ENCODE data around the gene PPIE. TPM values are rescaled to one million over a fixed set of nuclear protein-coding genes. Genes with fewer than 3 reads are reported as not detected.

The PPIE gene
- total and polyA plus RNA-seq, 2 of the 8 experiments (the other 6 are each of a cell fraction or from before 2014, with no cell fraction given), result 38.9 to 56.1 TPM

DNA sequence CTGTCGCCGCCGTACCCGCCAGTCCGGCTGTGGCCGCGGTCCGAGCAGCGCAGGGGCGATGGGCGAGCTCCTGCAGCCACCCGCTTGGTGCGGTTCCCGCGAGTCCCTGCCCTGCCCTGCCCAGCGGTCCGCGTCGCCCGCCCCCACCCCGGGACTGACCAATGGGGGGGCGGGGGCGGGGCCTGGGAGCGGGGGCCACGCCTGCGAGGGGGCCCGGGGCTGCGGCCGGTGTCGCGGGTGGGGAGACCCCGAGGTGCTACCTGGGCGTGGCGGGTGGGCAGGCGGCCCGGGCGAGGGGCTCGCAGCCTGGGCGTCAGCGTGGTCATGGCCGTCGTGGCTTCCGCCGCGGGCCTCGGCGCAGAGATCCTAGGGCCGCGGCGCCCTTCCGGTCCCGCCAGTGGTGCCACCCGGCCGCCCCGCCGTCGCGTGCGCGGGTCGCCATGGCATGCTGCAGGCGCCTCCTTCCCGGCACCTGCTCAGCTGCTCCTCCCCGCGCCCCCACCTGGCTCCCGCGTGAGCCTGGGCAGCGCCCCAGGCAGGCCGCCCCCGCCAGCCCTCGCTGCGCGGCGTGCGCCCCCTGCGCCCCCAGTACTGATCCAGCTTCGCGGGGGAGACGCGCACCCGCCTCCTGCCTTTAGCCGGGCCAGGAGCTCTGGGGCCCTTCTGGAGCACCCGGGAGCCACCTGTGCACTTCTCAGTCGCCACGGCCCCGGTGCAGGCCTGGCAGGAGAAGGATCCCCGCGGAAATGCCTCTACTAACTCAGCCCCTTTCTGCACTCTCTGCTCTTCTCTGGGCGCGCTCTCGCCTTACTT, 50.3 kb downstream of the PPIE start, which contains the start of gene BMP8B:
TSS of gene BMP8B (minus strand) at position 108 of the 813 bp plus-strand sequence. CDS start 380 bp downstream, outside the sequence.
- peaks cover 34 to 62% (median 47%) of the 10 kb centered on the region in 4 experiments for H3K27me3 ChIP-seq (replicated peaks in 1 of 4; ENCODE audit: control insufficient read depth in 3 of 4, extremely low read depth in 1 of 4, insufficient read depth in 3 of 4, low read length in 3 of 4)
- TF ChIP-seq YY1 (IDR thresholded peaks at IDR 0.05; ENCODE audit: low read depth, low read length) (no peak), SIN3A (conservative IDR thresholded peaks at IDR 0.05 in 1 of 2, IDR thresholded peaks at IDR 0.05 in 1 of 2; ENCODE audit: low read depth in 1 of 2, low read length in 2 of 2) (no peak), TAF1 (IDR thresholded peaks at IDR 0.05; ENCODE audit: low read depth, low read length) (no peak), RBBP5 (IDR thresholded peaks at IDR 0.05; ENCODE audit: borderline replicate concordance, low read depth, low read length) (peak; percentile 26; the same call in 1 of the 2 replicates), EZH2 (IDR thresholded peaks at IDR 0.05; ENCODE audit: low read depth, low read length, severe bottlenecking) (peak; percentile 75), CTBP2 (IDR thresholded peaks at IDR 0.05; ENCODE audit: borderline replicate concordance, insufficient read depth, insufficient read length, low read length) (no peak), POLR2A (IDR thresholded peaks at IDR 0.05; ENCODE audit: control extremely low read depth in 1 of 2, low read depth in 2 of 2, low read length in 2 of 2) (no peak)
- TF ChIP-seq, protein P1, sequence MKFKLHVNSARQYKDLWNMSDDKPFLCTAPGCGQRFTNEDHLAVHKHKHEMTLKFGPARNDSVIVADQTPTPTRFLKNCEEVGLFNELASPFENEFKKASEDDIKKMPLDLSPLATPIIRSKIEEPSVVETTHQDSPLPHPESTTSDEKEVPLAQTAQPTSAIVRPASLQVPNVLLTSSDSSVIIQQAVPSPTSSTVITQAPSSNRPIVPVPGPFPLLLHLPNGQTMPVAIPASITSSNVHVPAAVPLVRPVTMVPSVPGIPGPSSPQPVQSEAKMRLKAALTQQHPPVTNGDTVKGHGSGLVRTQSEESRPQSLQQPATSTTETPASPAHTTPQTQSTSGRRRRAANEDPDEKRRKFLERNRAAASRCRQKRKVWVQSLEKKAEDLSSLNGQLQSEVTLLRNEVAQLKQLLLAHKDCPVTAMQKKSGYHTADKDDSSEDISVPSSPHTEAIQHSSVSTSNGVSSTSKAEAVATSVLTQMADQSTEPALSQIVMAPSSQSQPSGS (IDR thresholded peaks at IDR 0.05; ENCODE audit: low read length), result no peak
- TF ChIP-seq, protein P2, sequence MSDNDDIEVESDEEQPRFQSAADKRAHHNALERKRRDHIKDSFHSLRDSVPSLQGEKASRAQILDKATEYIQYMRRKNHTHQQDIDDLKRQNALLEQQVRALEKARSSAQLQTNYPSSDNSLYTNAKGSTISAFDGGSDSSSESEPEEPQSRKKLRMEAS (IDR thresholded peaks at IDR 0.05), result peak; percentile 88

More for the DNA sequence above, 50.3 kb downstream of the PPIE start, which contains the start of gene BMP8B:
- H2AK5ac ChIP-seq (ENCODE audit: low read depth, low read length), result no peak within 1 kb of the TSS
- H4K20me1 ChIP-seq (replicated peaks in 1 of 2; ENCODE audit: control insufficient read depth in 1 of 2, insufficient read depth in 2 of 2, low read length in 2 of 2), result peaks cover 0 to 4% of the 10 kb centered on the region in 2 experiments
- no peak within 1 kb of the TSS for H3K23ac ChIP-seq (ENCODE audit: insufficient read length)
- no peak within 1 kb of the TSS for H2BK120ac ChIP-seq (replicated peaks; ENCODE audit: low read depth, low read length)
- H3K23me2 ChIP-seq (ENCODE audit: low read depth, low read length), result peaks cover 7% of the 10 kb centered on the region; the same call in 1 of the 2 replicates
- FAIRE-seq, result no peak
- H3K14ac ChIP-seq (ENCODE audit: insufficient read length), result no peak within 1 kb of the TSS
- peak within 1 kb of the TSS; percentile 40; the same call in 1 of the 2 replicates for H2AFZ ChIP-seq (ENCODE audit: low read length)
- H3K18ac ChIP-seq (ENCODE audit: extremely low read depth, low read length), result no peak within 1 kb of the TSS; the same call in 1 of the 2 replicates
- CTCF ChIA-PET (ENCODE audit: partially characterized antibody), result interaction anchor here (0.6 to 1.7 kb wide), 3 partner anchors 9 to 69 kb away, joined by 3 to 7 read pairs (median 5); no protein-coding TSS in a partner anchor
- H2BK5ac ChIP-seq (ENCODE audit: low read depth, low read length), result no peak within 1 kb of the TSS
- peak in 1 of 2 experiments; percentile 75 for DNase-seq (ENCODE audit: low read depth in 1 of 2, low spot score in 2 of 2)
- H3K79me1 ChIP-seq (ENCODE audit: low read depth, low read length), result no peaks in the 10 kb centered on the region
- no peak within 1 kb of the TSS for H3K9ac ChIP-seq (replicated peaks in 1 of 4; ENCODE audit: extremely low read depth in 1 of 4, low read depth in 3 of 4, low read length in 3 of 4)
- no peak within 1 kb of the TSS for H4K91ac ChIP-seq (replicated peaks; ENCODE audit: insufficient read length, low read length)
- H3K56ac ChIP-seq (replicated peaks; ENCODE audit: insufficient read length, low read depth, low read length), result no peak within 1 kb of the TSS
- POLR2A ChIA-PET (ENCODE audit: partially characterized antibody), result interaction anchor here (0.7 to 1.9 kb wide), 4 partner anchors 9 to 113 kb away, joined by 3 to 5 read pairs (median 3); no protein-coding TSS in a partner anchor
- H3K9me3 ChIP-seq (ENCODE audit: insufficient read depth in 2 of 2, low read depth in 1 of 2, low read length in 1 of 2), result no peaks in the 10 kb centered on the region
- peak within 1 kb of the TSS; percentile 85; the same call in 1 of the 2 replicates for H4K8ac ChIP-seq (ENCODE audit: extremely low read depth, insufficient read depth, low read length)
- no peaks in the 10 kb centered on the region for H3K36me3 ChIP-seq (ENCODE audit: control insufficient read depth in 2 of 4, insufficient read depth in 4 of 4, low read length in 3 of 4)
- H3K79me2 ChIP-seq (ENCODE audit: control insufficient read depth in 1 of 2, insufficient read depth in 2 of 2, low read length in 2 of 2), result no peaks in the 10 kb centered on the region
- no peak within 1 kb of the TSS for H2BK12ac ChIP-seq (ENCODE audit: low read depth, low read length)
- H2BK20ac ChIP-seq (ENCODE audit: low read length), result no peak within 1 kb of the TSS
- peak within 1 kb of the TSS; percentile 23 to 68 (median 38); a peak in 6 of 8 replicates for H3K4me3 ChIP-seq (ENCODE audit: extremely low read depth in 1 of 4, insufficient read depth in 2 of 4, low read depth in 3 of 4, low read length in 4 of 4)
- peak within 1 kb of the TSS; percentile 45 to 77 for H3K4me2 ChIP-seq (ENCODE audit: insufficient read depth in 1 of 2, low read depth in 2 of 2, low read length in 2 of 2)
- no peak within 1 kb of the TSS for H2BK15ac ChIP-seq (ENCODE audit: low read length)
- no peak within 1 kb of the TSS for H3K27ac ChIP-seq (ENCODE audit: low read depth, low read length)
- 1% methylated on average over 24 of the region's 91 CpGs; no CpG with 5 or more reads in 1 of the 2 experiments for WGBS, 2 experiments (ENCODE audit: extremely low coverage in 1 of 2, insufficient coverage in 1 of 2, insufficient read length in 1 of 2, insufficient replicate concordance in 2 of 2, low coverage in 1 of 2, low lambda C conversion rate in 2 of 2, missing lambda C conversion rate in 1 of 2)
- no peak within 1 kb of the TSS for H4K5ac ChIP-seq (ENCODE audit: insufficient read length, low read depth, low read length)
- no peaks in the 10 kb centered on the region for H3K4me1 ChIP-seq (replicated peaks in 1 of 4; ENCODE audit: control insufficient read depth in 3 of 4, insufficient read depth in 4 of 4, low read length in 3 of 4)
- H3K4ac ChIP-seq (replicated peaks; ENCODE audit: insufficient read length, low read depth, low read length), result peak within 1 kb of the TSS; percentile 38
